ENCODE results near the gene SOX18.
"Not testable (repeated sequence)": the region's sequence is repeated elsewhere in the genome, so short reads cannot be mapped to it uniquely, and the experiment has no call there.

Gene SOX18

DNA sequence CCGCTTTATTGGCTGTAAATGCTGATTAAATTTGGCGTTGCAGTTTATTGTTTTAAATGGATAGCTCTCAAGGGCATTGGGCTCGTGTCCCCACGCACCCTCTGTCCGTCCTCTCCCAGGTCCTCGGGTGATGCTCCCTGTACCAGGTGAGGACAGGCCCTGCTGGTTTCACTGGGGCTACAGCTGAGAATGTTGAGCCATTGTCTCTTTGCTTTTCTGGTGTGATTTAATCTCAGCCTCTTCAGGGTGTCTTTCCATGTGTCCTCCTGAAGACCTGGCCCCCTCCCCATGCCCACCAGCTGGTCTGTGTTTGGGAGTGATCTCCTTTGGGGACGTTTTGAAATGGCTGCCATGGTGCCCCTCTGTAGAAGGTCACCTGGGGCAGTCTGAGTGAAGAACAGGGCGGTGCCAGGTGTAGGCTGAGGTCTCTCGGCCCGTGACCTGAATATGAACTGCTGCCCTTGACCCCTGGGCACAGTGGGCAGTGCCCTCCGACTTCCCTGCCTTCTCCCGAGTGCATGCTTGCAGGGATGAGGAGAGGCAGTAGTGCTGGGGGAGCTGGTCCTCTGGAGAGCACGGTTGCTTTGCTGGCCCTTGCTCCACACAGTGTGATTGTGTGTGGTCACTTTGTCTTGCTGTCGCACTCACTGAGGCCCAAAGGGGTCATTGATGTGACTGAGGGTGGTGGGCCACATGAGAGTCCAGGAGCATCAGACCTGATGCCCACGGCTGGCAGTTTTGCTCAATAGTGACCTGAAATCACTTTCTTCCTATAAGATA is 25.9 kb downstream of the SOX18 start:
- DNase-seq (ENCODE audit: low read depth in 3 of 3) = no peak

- no peak for DNase-seq (ENCODE audit: low read depth in 3 of 3)
Measured at GRCh38 chr20:64022671-64023360, 26.6 kb downstream of the SOX18 start.

DNA sequence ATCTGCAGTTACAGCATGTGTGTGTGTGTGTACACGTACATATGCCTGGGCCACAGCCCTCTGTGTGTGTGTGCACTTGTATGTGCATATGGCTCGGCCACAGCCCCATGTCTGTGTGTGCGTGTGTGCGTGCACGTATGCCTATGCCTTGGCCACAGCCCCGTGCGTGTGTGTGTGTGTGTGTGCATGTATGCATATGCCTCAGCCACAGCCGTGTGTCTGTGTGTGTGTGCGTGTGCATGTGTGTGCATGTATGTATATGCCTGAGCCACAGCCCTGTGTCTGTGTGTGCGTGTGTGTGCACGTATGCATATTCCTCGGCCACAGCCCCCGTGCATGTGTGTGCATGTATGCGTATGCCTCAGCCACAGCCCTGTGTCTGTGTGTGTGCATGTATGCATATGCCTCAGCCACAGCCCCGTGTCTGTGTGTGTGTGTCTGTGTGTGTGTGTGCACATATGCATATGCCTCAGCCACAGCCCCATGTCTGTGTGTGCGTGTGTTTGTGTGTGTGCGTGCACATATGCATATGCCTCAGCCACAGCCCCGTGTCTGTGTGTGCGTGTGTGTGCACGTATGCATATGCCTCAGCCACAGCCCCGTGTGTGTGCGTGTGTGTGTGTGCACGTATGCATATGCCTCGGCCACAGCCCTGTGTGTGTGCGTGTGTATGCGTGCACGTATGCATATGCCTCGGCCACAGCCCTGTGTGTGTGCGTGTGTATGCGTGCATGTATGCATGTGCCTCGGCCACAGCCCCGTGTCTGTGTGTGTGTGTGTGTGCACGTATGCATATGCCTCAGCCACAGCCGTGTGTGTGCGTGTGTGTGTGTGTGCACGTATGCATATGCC is 28.1 kb downstream of the SOX18 start:
- no peak for DNase-seq (ENCODE audit: low read depth in 3 of 3)

DNA sequence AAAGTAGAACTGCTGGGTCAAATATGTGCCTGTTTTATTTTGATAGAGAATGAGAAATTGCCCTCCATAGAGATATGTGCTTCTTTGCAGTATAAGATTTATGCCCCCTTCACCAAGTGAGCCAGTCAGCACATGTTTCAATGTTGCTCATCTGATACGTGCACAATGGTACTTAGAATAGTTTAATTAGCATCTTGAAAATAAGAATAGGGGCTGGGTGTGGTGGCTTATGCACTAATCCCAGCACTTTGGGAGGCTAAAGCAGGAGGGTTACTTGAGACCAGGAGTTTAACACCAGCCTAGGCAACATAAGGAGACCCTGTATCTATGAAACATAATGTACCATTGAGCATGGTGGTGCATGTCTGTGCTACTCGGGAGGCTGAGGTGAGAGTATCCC is 33.8 kb downstream of the SOX18 start:
- no peak for DNase-seq (ENCODE audit: low read depth in 3 of 3)

DNA sequence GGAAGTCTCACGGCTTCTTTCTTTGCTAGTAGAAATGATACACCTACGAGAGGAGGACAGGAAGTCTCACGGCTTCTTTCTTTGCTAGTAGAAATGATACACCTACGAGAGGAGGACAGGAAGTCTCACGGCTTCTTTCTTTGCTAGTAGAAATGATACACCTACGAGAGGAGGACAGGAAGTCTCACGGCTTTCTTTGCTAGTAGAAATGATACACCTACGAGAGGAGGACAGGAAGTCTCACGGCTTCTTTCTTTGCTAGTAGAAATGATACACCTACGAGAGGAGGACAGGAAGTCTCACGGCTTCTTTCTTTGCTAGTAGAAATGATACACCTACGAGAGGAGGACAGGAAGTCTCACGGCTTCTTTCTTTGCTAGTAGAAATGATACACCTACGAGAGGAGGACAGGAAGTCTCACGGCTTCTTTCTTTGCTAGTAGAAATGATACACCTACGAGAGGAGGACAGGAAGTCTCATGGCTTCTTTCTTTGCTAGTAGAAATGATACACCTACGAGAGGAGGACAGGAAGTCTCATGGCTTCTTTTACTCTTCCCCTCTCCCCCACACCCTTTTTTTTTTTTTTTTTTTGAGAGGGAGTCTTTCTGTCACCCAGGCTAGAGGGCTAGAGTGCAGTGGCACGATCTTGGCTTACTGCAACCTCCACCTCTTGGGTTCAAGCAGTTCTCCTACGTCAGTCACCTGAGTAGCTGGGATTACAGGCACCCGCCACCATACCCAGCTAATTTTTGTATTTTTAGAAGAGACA is 36.9 kb downstream of the SOX18 start:
- DNase-seq (ENCODE audit: low read depth in 3 of 3) = not testable (repeated sequence)

DNA sequence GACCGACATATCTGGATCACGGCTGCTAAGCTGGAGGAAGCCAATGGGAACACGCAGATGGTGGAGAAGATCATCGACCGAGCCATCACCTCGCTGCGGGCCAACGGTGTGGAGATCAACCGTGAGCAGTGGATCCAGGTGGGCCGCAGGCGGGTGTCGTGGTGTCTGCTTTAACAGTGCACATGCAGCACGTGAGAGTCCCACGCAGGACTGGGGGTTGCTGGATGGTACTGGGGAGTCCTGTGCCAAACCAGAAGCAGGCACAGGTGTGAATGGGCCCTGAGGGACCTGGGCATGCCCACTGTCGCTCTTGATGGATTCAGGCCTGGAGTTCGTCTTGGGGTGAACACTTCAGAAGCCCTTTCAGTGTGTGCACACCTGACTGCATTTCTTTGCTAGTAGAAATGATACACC is 38.1 kb downstream of the SOX18 start:
- DNase-seq (ENCODE audit: low read depth in 3 of 3) = no peak

GRCh38 chr20:64010711-64011237 is 38.7 kb downstream of the SOX18 start:
- no peak for DNase-seq (ENCODE audit: low read depth in 3 of 3)

DNA sequence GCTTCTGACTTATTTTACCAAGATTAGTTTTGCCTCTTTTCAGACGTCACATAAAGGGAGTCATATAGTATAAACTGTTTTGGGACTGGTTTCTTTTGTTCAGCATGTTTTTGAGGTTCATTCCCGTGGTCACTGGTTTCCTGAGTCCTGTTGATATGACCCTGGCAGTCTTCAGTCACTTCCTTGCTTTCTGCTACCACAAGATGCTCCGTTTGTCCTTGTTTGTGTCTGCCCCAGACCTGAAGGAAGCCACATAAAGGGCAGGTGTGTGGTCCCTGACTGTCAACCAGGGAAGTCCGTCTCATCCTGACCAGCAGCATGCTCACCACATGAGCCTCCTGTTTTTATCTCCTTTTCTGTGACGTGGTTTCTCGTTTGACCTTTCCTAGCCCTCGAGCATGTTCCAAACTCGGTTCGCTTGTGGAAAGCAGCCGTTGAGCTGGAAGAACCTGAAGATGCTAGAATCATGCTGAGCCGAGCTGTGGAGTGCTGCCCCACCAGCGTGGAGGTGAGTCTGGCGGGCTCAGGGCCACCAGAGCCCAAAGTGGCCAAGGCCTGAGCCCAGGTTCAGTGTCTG is 39.5 kb downstream of the SOX18 start:
- DNase-seq (ENCODE audit: low read depth in 3 of 3) = no peak

DNA sequence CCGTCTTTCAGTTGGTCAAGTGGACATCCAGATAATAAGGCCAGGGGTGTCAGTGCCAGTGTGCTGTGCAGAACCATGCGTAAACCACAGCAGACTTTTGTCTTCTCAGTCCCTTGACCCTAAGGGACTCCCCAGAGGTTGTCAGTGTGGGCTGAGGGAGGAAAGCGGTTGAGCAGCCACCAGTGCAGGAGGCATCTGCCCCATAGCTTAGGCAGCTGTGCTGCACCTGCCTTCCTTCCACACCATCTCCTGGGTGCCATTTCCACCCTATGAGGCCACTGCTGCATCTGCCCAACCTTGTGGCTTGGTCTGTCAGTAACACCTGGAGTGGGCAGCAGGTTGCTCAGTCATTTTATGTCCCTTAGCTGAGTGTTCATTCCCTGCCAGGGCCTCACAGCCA is 42.5 kb downstream of the SOX18 start:
- no peak for DNase-seq (ENCODE audit: low read depth in 3 of 3)

- DNase-seq (ENCODE audit: low read depth in 3 of 3) = no peak
Measured at GRCh38 chr20:64006490-64006889, 42.9 kb downstream of the SOX18 start.

- no peak for DNase-seq (ENCODE audit: low read depth in 3 of 3)
Measured at GRCh38 chr20:64005394-64005793, 44.0 kb downstream of the SOX18 start.

GRCh38 chr20:64003960-64004725 is 45.3 kb downstream of the SOX18 start:
- DNase-seq (ENCODE audit: low read depth in 3 of 3) = no peak

GRCh38 chr20:64001607-64002011 is 47.8 kb downstream of the SOX18 start:
- DNase-seq (ENCODE audit: low read depth in 3 of 3) = no peak

DNA sequence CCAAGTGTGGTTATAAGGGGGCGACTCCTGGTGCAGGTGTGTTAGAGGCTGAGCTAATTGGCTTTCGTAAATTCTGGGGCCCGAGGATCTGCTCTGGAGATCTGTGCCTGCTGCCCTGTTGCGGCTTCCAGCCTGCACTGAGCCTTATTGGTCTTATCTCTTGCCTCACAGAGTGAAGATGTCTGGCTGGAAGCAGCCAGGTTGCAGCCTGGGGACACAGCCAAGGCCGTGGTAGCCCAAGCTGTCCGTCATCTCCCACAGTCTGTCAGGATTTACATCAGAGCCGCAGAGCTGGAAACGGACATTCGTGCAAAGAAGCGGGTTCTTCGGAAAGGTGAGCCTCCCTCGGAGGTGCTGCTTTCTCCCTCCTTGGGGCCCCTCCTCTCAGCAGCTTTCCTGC is 48.5 kb downstream of the SOX18 start:
- DNase-seq (ENCODE audit: low read depth in 3 of 3) = no peak
